Forelimb muscle (tissue), 1 donor: ENCODE results near the gene PIPOX. TPM values are rescaled to one million over a fixed set of nuclear protein-coding genes. Genes with fewer than 3 reads are reported as not detected.

Source experiments
- DNase-seq: peaks from one replicate; pipeline ENCODE4 v3.0.0-alpha.2; 2013; ENCODE audit warnings: low read depth
- polyA plus RNA-seq: library from polyadenylated mRNA; unstranded; fragments of 120-200 nt; gene quantifications from one replicate; pipeline ENCODE4 v1.2.1, GENCODE V29; 2013; ENCODE audit not compliant: insufficient read length

PIPOX gene
- polyA plus RNA-seq, 1 donor, result 1.9 TPM

- no peak for DNase-seq
These were observed 23.3 kb upstream of the PIPOX start for GRCh38 chr17:29019475-29020181.

GRCh38 chr17:29020576-29020975 is 22.4 kb upstream of the PIPOX start:
- no peak for DNase-seq

- no peak for DNase-seq
These were observed 21.7 kb upstream of the PIPOX start for GRCh38 chr17:29021226-29021625.

GRCh38 chr17:29022074-29022473 is 20.9 kb upstream of the PIPOX start:
- no peak for DNase-seq

- no peak for DNase-seq
These were observed 18.5 kb upstream of the PIPOX start for GRCh38 chr17:29024316-29024952.

GRCh38 chr17:29031488-29031887 is 11.5 kb upstream of the PIPOX start:
- DNase-seq, result no peak

GRCh38 chr17:29032013-29032856 is 10.7 kb upstream of the PIPOX start:
- DNase-seq, result no peak

GRCh38 chr17:29032857-29033197 is 10.1 kb upstream of the PIPOX start:
- no peak for DNase-seq

GRCh38 chr17:29034510-29034909 is 8.4 kb upstream of the PIPOX start:
- no peak for DNase-seq

- no peak for DNase-seq
These were observed 6.4 kb upstream of the PIPOX start for GRCh38 chr17:29036584-29036983.

- DNase-seq, result no peak
These were observed 5.2 kb upstream of the PIPOX start for GRCh38 chr17:29037739-29038084.

GRCh38 chr17:29038085-29038795 is 4.7 kb upstream of the PIPOX start:
- DNase-seq, result no peak

- DNase-seq, result no peak
These were observed 3.0 kb upstream of the PIPOX start for GRCh38 chr17:29039764-29040598.

- DNase-seq, result no peak
These were observed 1.9 kb upstream of the PIPOX start for GRCh38 chr17:29041091-29041490.

- no peak for DNase-seq
These were observed 1.4 kb upstream of the PIPOX start for GRCh38 chr17:29041571-29041970.

GRCh38 chr17:29042026-29042678 is 789 bp upstream of the PIPOX start:
- DNase-seq, result no peak

- DNase-seq, result no peak
These were observed 701 bp downstream of the PIPOX start for GRCh38 chr17:29043539-29044145.

- no peak for DNase-seq
These were observed 2.1 kb downstream of the PIPOX start for GRCh38 chr17:29045026-29045425.

GRCh38 chr17:29045734-29046472 is 3.0 kb downstream of the PIPOX start:
- DNase-seq, result no peak

GRCh38 chr17:29046473-29046839 is 3.5 kb downstream of the PIPOX start:
- DNase-seq, result no peak
